CD4-positive, alpha-beta memory T cell (primary cell): Measurements from ENCODE around the gene SMAD4. TPM values are rescaled to one million over a fixed set of nuclear protein-coding genes. Genes with fewer than 3 reads are reported as not detected.
"Not testable (repeated sequence)": the region's sequence is repeated elsewhere in the genome, so short reads cannot be mapped to it uniquely, and the experiment has no call there.

ENCODE experiments used
- CTCF ChIA-PET: fragments of 350-600 bp; sonication (Branson Sonifier 250); formaldehyde crosslinking; loops from one replicate; lab custom pipeline; 2021; ENCODE audit warnings: inconsistent platforms; ENCODE audit not compliant: partially characterized antibody; lab: Charles Lee
- POLR2A ChIA-PET: fragments of 350-600 bp; sonication (Branson Sonifier 250); formaldehyde crosslinking; loops from one replicate; lab custom pipeline; 2021; ENCODE audit not compliant: partially characterized antibody; lab: Charles Lee
- DNase-seq, 5 donors: peaks; one replicate each; pipeline versions ENCODE4 v3.0.0 to v3.0.0-alpha.2; 2020 to 2022; ENCODE audit warnings: mixed read lengths in 1 of 5
- H3K27ac ChIP-seq: one replicate; pipeline ENCODE4 v1.7.0; 2013; ENCODE audit warnings: low read depth, low read length
- H3K27me3 ChIP-seq: 2 replicates; pipeline ENCODE4 v1.7.0; 2013; ENCODE audit warnings: mild to moderate bottlenecking, low read length, moderate library complexity; ENCODE audit not compliant: insufficient read depth
- H3K36me3 ChIP-seq: 2 replicates; pipeline ENCODE4 v1.7.0; 2013; ENCODE audit warnings: mild to moderate bottlenecking, low read length, moderate library complexity; ENCODE audit not compliant: insufficient read depth
- H3K4me1 ChIP-seq: 2 replicates; pipeline ENCODE4 v1.7.0; 2013; ENCODE audit warnings: mild to moderate bottlenecking, low read length, moderate library complexity; ENCODE audit not compliant: insufficient read depth
- H3K4me3 ChIP-seq, 2 donors: one replicate each; pipeline ENCODE4 v1.7.0; 2013; ENCODE audit warnings: low read length in 2 of 2, mild to moderate bottlenecking in 1 of 2
- H3K9me3 ChIP-seq, 2 donors: one replicate each; pipeline ENCODE4 v1.7.0; 2013; ENCODE audit warnings: low read length in 2 of 2, control low read depth in 1 of 2; ENCODE audit not compliant: control insufficient read depth in 1 of 2
- H3K27ac Mint-ChIP-seq, 7 donors: one replicate each; pipeline ENCODE4 v1.8.0; 2020 to 2021; ENCODE audit warnings: mixed read lengths in 7 of 7, mild to moderate bottlenecking in 6 of 7, inconsistent platforms in 3 of 7, moderate library complexity in 3 of 7
- H3K27me3 Mint-ChIP-seq, 2 donors: one replicate each; pipeline ENCODE4 v1.8.0; 2020 to 2021; ENCODE audit warnings: mixed read lengths in 2 of 2
- H3K36me3 Mint-ChIP-seq, 2 donors: one replicate each; pipeline ENCODE4 v1.8.0; 2020 to 2021; ENCODE audit warnings: mixed read lengths in 2 of 2, inconsistent platforms in 1 of 2, mild to moderate bottlenecking in 1 of 2
- H3K4me1 Mint-ChIP-seq, 4 donors: one replicate each; pipeline ENCODE4 v1.8.0; 2020 to 2021; ENCODE audit warnings: mixed read lengths in 4 of 4, mild to moderate bottlenecking in 1 of 4
- H3K4me3 Mint-ChIP-seq, 8 donors: one replicate each; pipeline ENCODE4 v1.8.0; 2020 to 2021; ENCODE audit warnings: mixed read lengths in 8 of 8, mild to moderate bottlenecking in 7 of 8, moderate library complexity in 6 of 8, inconsistent platforms in 3 of 8
- H3K9me3 Mint-ChIP-seq, 8 donors: one replicate each; pipeline ENCODE4 v1.8.0; 2020 to 2021; ENCODE audit warnings: mixed read lengths in 8 of 8, mild to moderate bottlenecking in 5 of 8, inconsistent platforms in 3 of 8, moderate library complexity in 1 of 8
- intact Hi-C: fragments of 100-400 bp; cut with micrococcal nuclease; formaldehyde crosslinking; loops from one replicate; pipeline ENCODE4 v1.15.1; 2023
- polyA plus RNA-seq, 2 donors: library from polyadenylated mRNA; unstranded; fragments of 300-500 nt; fragmentation: Illumina TruSeq; gene quantifications; one replicate each; pipeline ENCODE4 v1.2.3, GENCODE V29; 2021
- total RNA-seq, 2 experiments: library from RNA; stranded (reverse); gene quantifications; one replicate each; pipeline ENCODE4 v1.2.3, GENCODE V29; 2021

Gene SMAD4
- total and polyA plus RNA-seq, 4 experiments from 2014 or later: 37.7 to 155 (median 119) TPM

GRCh38 chr18:51107598-51108305 is 77.7 kb downstream of the SMAD4 start:
- no peak for DNase-seq
- Histone ChIP-seq H3K4me1 (peaks cover 7% of the 10 kb centered on the region), H3K27me3 (no peaks in the 10 kb centered on the region), H3K36me3 (no peaks in the 10 kb centered on the region), H3K27ac (no peak overlapping the region), H3K4me3 (no peak overlapping the region), H3K9me3 (no peaks in the 10 kb centered on the region)
- Mint-ChIP-seq H3K27me3 (no peaks in the 10 kb centered on the region), H3K4me3 (peak overlapping the region in 1 of 8 donors; percentile 9), H3K36me3 (no peaks in the 10 kb centered on the region), H3K9me3 (peaks cover 0 to under 1% (median 0%) of the 10 kb centered on the region in 8 donors), H3K4me1 (peaks cover 5 to 23% (median 11%) of the 10 kb centered on the region in 4 donors), H3K27ac (peak overlapping the region in 1 of 7 donors; percentile 37)
- intact Hi-C loops: no loop called here
- ChIA-PET POLR2A (no interaction called here), CTCF (interaction anchor here (0.9 to 3.0 kb wide), 5 partner anchors 17 to 616 kb away, joined by 3 to 9 read pairs (median 4); no protein-coding TSS in a partner anchor)

GRCh38 chr18:51108330-51108729 is 78.3 kb downstream of the SMAD4 start:
- no peaks in the 10 kb centered on the region for H3K27me3 Mint-ChIP-seq
- H3K27me3 ChIP-seq: no peaks in the 10 kb centered on the region
- DNase-seq: no peak
- H3K27ac Mint-ChIP-seq: no peak overlapping the region
- H3K36me3 Mint-ChIP-seq: no peaks in the 10 kb centered on the region
- no peaks in the 10 kb centered on the region for H3K9me3 ChIP-seq
- ChIA-PET CTCF (interaction anchor here (0.9 to 3.0 kb wide), 5 partner anchors 16 to 615 kb away, joined by 3 to 9 read pairs (median 4); no protein-coding TSS in a partner anchor), POLR2A (no interaction called here)
- no peaks in the 10 kb centered on the region for H3K9me3 Mint-ChIP-seq
- H3K4me3 ChIP-seq: no peak overlapping the region
- no peak overlapping the region for H3K27ac ChIP-seq
- H3K4me3 Mint-ChIP-seq: no peak overlapping the region
- no peaks in the 10 kb centered on the region for H3K36me3 ChIP-seq
- intact Hi-C loops: no loop called here
- H3K4me1 ChIP-seq: peaks cover 7% of the 10 kb centered on the region
- H3K4me1 Mint-ChIP-seq: peaks cover 5 to 23% (median 11%) of the 10 kb centered on the region in 4 donors

GRCh38 chr18:51110073-51110797 is 80.2 kb downstream of the SMAD4 start:
- no peaks in the 10 kb centered on the region for H3K36me3 Mint-ChIP-seq
- POLR2A ChIA-PET: no interaction called here
- H3K27ac Mint-ChIP-seq: no peak overlapping the region
- Histone ChIP-seq H3K27ac (no peak overlapping the region), H3K27me3 (no peaks in the 10 kb centered on the region), H3K4me1 (peaks cover 7% of the 10 kb centered on the region), H3K9me3 (no peaks in the 10 kb centered on the region), H3K36me3 (no peaks in the 10 kb centered on the region), H3K4me3 (no peak overlapping the region)
- no peaks in the 10 kb centered on the region for H3K27me3 Mint-ChIP-seq
- no peaks in the 10 kb centered on the region for H3K9me3 Mint-ChIP-seq
- H3K4me1 Mint-ChIP-seq: peaks cover 5 to 23% (median 11%) of the 10 kb centered on the region in 4 donors
- no peak overlapping the region for H3K4me3 Mint-ChIP-seq
- CTCF ChIA-PET: interaction anchor here (0.9 to 3.0 kb wide), 13 partner anchors 14 to 615 kb away, joined by 3 to 13 read pairs (median 4); partner anchors contain the start of gene MRO
- intact Hi-C loops: loop anchor here (1.0 to 10.0 kb wide), 3 partner anchors 42 to 611 kb away; no protein-coding TSS in a partner anchor
- DNase-seq: peak; percentile 41 to 55 (median 45)

GRCh38 chr18:51111633-51112355 is 81.8 kb downstream of the SMAD4 start:
- H3K27me3 ChIP-seq, H3K27ac Mint-ChIP-seq, H3K4me3 Mint-ChIP-seq, H3K36me3 Mint-ChIP-seq, H3K4me1 ChIP-seq, POLR2A ChIA-PET, H3K36me3 ChIP-seq, H3K9me3 Mint-ChIP-seq, H3K27ac ChIP-seq, DNase-seq, H3K9me3 ChIP-seq, H3K4me3 ChIP-seq, H3K27me3 Mint-ChIP-seq: not testable (repeated sequence)
- intact Hi-C loops: loop anchor here (10.0 kb wide), 1 partner anchor 273 kb away; no protein-coding TSS in a partner anchor
- peaks cover 5 to 23% (median 11%) of the 10 kb centered on the region in 4 donors for H3K4me1 Mint-ChIP-seq
- CTCF ChIA-PET: interaction anchor here (0.8 to 2.6 kb wide), 8 partner anchors 11 to 609 kb away, joined by 3 to 13 read pairs (median 4); no protein-coding TSS in a partner anchor

GRCh38 chr18:51116996-51117395 is 87.0 kb downstream of the SMAD4 start:
- H3K27ac Mint-ChIP-seq, H3K27me3 Mint-ChIP-seq, H3K4me1 Mint-ChIP-seq, H3K36me3 Mint-ChIP-seq, DNase-seq, H3K36me3 ChIP-seq, H3K27ac ChIP-seq, H3K4me3 Mint-ChIP-seq, H3K4me3 ChIP-seq, POLR2A ChIA-PET, CTCF ChIA-PET, H3K27me3 ChIP-seq, H3K9me3 Mint-ChIP-seq, H3K9me3 ChIP-seq, H3K4me1 ChIP-seq: not testable (repeated sequence)
- intact Hi-C loops: loop anchor here (10.0 kb wide), 1 partner anchor 268 kb away; no protein-coding TSS in a partner anchor

- H3K9me3 ChIP-seq, H3K36me3 Mint-ChIP-seq, CTCF ChIA-PET, H3K4me1 ChIP-seq, H3K9me3 Mint-ChIP-seq, H3K36me3 ChIP-seq, H3K4me1 Mint-ChIP-seq, DNase-seq, H3K4me3 Mint-ChIP-seq, H3K4me3 ChIP-seq, H3K27me3 Mint-ChIP-seq, H3K27ac ChIP-seq, H3K27ac Mint-ChIP-seq, H3K27me3 ChIP-seq, POLR2A ChIA-PET: not testable (repeated sequence)
- intact Hi-C loops: loop anchor here (10.0 kb wide), 1 partner anchor 265 kb away; no protein-coding TSS in a partner anchor
Observed at GRCh38 chr18:51119561-51119960, 89.5 kb downstream of the SMAD4 start.

- intact Hi-C loops: loop anchor here (10.0 kb wide), 1 partner anchor 265 kb away; no protein-coding TSS in a partner anchor
- H3K9me3 Mint-ChIP-seq: not testable (repeated sequence)
Observed at GRCh38 chr18:51119976-51120375, 90.0 kb downstream of the SMAD4 start.

More at GRCh38 chr18:51119976-51120375, 90.0 kb downstream of the SMAD4 start:
- H3K4me1 Mint-ChIP-seq, H3K36me3 ChIP-seq, H3K4me3 Mint-ChIP-seq, CTCF ChIA-PET, POLR2A ChIA-PET, H3K9me3 ChIP-seq, H3K36me3 Mint-ChIP-seq, H3K27ac Mint-ChIP-seq, DNase-seq, H3K4me1 ChIP-seq, H3K27me3 Mint-ChIP-seq, H3K27ac ChIP-seq, H3K4me3 ChIP-seq, H3K27me3 ChIP-seq: not testable (repeated sequence)
